ENCODE results near the gene CD33. TPM values are rescaled to one million over a fixed set of nuclear protein-coding genes. Genes with fewer than 3 reads are reported as not detected.

Gene CD33
- total and polyA plus RNA-seq, 2 of the 8 experiments (the other 6 are each of a cell fraction or from before 2014, with no cell fraction given) = 0.06 TPM; not detected in 1

DNA sequence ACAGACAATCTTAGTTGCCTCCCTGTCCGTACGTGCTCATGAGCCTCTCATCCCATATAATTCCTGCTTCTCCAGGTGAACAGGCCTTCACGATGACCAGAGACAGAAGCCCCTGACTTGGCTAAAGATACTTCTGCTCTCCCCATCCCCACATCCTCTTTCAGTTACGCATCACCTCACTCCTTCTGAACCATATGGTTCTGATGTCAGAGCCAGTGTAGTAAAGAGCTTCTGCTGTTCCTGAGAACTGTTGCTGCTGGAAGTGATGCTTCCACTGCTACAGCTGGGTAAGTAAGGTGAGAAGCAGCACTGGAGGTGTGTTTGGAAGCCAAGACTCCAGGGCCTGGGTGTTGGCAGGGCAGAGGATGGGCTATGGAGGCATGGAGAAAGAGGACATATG is 38.9 kb downstream of the CD33 start:
- no peak overlapping the region for H3K56ac ChIP-seq (replicated peaks; ENCODE audit: insufficient read length, low read depth, low read length)
- WGBS, 2 experiments (ENCODE audit: extremely low coverage in 1 of 2, insufficient coverage in 1 of 2, insufficient read length in 1 of 2, insufficient replicate concordance in 2 of 2, low coverage in 1 of 2, low lambda C conversion rate in 2 of 2, missing lambda C conversion rate in 1 of 2) = 93% methylated on average over 4 of the region's 4 CpGs; no CpG with 5 or more reads in 1 of the 2 experiments
- no peak overlapping the region for H3K18ac ChIP-seq (ENCODE audit: extremely low read depth, low read length)
- no peaks in the 10 kb centered on the region for H3K27me3 ChIP-seq (replicated peaks in 1 of 4; ENCODE audit: control insufficient read depth in 3 of 4, extremely low read depth in 1 of 4, insufficient read depth in 3 of 4, low read length in 3 of 4)
- H3K4me2 ChIP-seq (ENCODE audit: insufficient read depth in 1 of 2, low read depth in 2 of 2, low read length in 2 of 2) = no peak overlapping the region
- no peak overlapping the region for H3K14ac ChIP-seq (ENCODE audit: insufficient read length)
- no peak overlapping the region for H2BK20ac ChIP-seq (ENCODE audit: low read length)
- H3K9ac ChIP-seq (replicated peaks in 1 of 4; ENCODE audit: extremely low read depth in 1 of 4, low read depth in 3 of 4, low read length in 3 of 4) = no peak overlapping the region
- H3K79me2 ChIP-seq (ENCODE audit: control insufficient read depth in 1 of 2, insufficient read depth in 2 of 2, low read length in 2 of 2) = no peaks in the 10 kb centered on the region
- H2BK120ac ChIP-seq (replicated peaks; ENCODE audit: low read depth, low read length) = no peak overlapping the region
- no peak overlapping the region; the same call in 1 of the 2 replicates for H2BK12ac ChIP-seq (ENCODE audit: low read depth, low read length)
- no peak overlapping the region for H2BK5ac ChIP-seq (ENCODE audit: low read depth, low read length)
- TF ChIP-seq EZH2 (IDR thresholded peaks at IDR 0.05; ENCODE audit: low read depth, low read length, severe bottlenecking) = no peak
- no peak for TF ChIP-seq CBX8 (IDR thresholded peaks at IDR 0.05; ENCODE audit: borderline replicate concordance, low read depth, low read length)
- TF ChIP-seq SIX5 (IDR thresholded peaks at IDR 0.05; ENCODE audit: low read depth, low read length) = no peak
- no peak for TF ChIP-seq KDM4A (IDR thresholded peaks at IDR 0.05; ENCODE audit: low read depth, low read length, severe bottlenecking)
- TF ChIP-seq MAFK (IDR thresholded peaks at IDR 0.05; ENCODE audit: low read depth, low read length) = no peak
- no peak overlapping the region for H4K91ac ChIP-seq (replicated peaks; ENCODE audit: insufficient read length, low read length)
- no peak overlapping the region for H2BK15ac ChIP-seq (ENCODE audit: low read length)
- H2AFZ ChIP-seq (ENCODE audit: low read length) = no peak overlapping the region
- H3K23ac ChIP-seq (ENCODE audit: insufficient read length) = no peak overlapping the region
- H3K4me1 ChIP-seq (replicated peaks in 1 of 4; ENCODE audit: control insufficient read depth in 3 of 4, insufficient read depth in 4 of 4, low read length in 3 of 4) = peaks cover 0 to 2% (median under 1%) of the 10 kb centered on the region in 4 experiments; a peak in 4 of 7 replicates
- POLR2A ChIA-PET (ENCODE audit: partially characterized antibody) = no interaction called here
- H3K36me3 ChIP-seq (ENCODE audit: control insufficient read depth in 2 of 4, insufficient read depth in 4 of 4, low read length in 3 of 4) = no peaks in the 10 kb centered on the region
- no peak overlapping the region for H4K5ac ChIP-seq (ENCODE audit: insufficient read length, low read depth, low read length)
- H3K27ac ChIP-seq (ENCODE audit: low read depth, low read length) = no peak overlapping the region
- H3K4ac ChIP-seq (replicated peaks; ENCODE audit: insufficient read length, low read depth, low read length) = no peak overlapping the region
- H4K8ac ChIP-seq (ENCODE audit: extremely low read depth, insufficient read depth, low read length) = no peak overlapping the region
- no peaks in the 10 kb centered on the region for H3K79me1 ChIP-seq (ENCODE audit: low read depth, low read length)
- FAIRE-seq (no peak), DNase-seq (ENCODE audit: low read depth in 1 of 2, low spot score in 2 of 2) (no peak)
- H4K20me1 ChIP-seq (replicated peaks in 1 of 2; ENCODE audit: control insufficient read depth in 1 of 2, insufficient read depth in 2 of 2, low read length in 2 of 2) = no peaks in the 10 kb centered on the region
- H3K23me2 ChIP-seq (ENCODE audit: low read depth, low read length) = no peaks in the 10 kb centered on the region
- no peak overlapping the region for H3K4me3 ChIP-seq (ENCODE audit: extremely low read depth in 1 of 4, insufficient read depth in 2 of 4, low read depth in 3 of 4, low read length in 4 of 4)
- no peaks in the 10 kb centered on the region for H3K9me3 ChIP-seq (ENCODE audit: insufficient read depth in 2 of 2, low read depth in 1 of 2, low read length in 1 of 2)
- CTCF ChIA-PET (ENCODE audit: partially characterized antibody) = interaction anchor here (0.7 to 1.7 kb wide), 3 partner anchors 30 to 175 kb away, joined by 3 to 4 read pairs (median 4); no protein-coding TSS in a partner anchor
- H2AK5ac ChIP-seq (ENCODE audit: low read depth, low read length) = no peak overlapping the region
